Sigmoid colon (tissue), 7 donors: Measurements from ENCODE around the gene PHB1. TPM values are rescaled to one million over a fixed set of nuclear protein-coding genes. Genes with fewer than 3 reads are reported as not detected.

Source experiments
- DNase-seq: peaks from one replicate; pipeline ENCODE4 v3.0.0-alpha.2; 2019
- H3K27ac ChIP-seq, 4 donors: fragments of 200-600 bp; sonication (generic); one replicate each; pipeline ENCODE4 v1.5.1; 2016 to 2019; ENCODE audit warnings: mild to moderate bottlenecking in 1 of 4
- H3K27me3 ChIP-seq, 3 donors: fragments of 200-600 bp; sonication (generic); one replicate each; pipeline ENCODE4 v1.5.1; 2019; ENCODE audit warnings: mild to moderate bottlenecking in 1 of 3
- H3K36me3 ChIP-seq, 4 donors: fragments of 200-600 bp; sonication (generic); one replicate each; pipeline ENCODE4 v1.5.1; 2016 to 2019
- H3K4me1 ChIP-seq, 4 donors: fragments of 200-600 bp; sonication (generic); one replicate each; pipeline ENCODE4 v1.5.1; 2017 to 2019
- H3K4me3 ChIP-seq, 4 donors: fragments of 200-600 bp; sonication (generic); one replicate each; pipeline ENCODE4 v1.5.1; 2017 to 2019; ENCODE audit warnings: mild to moderate bottlenecking in 2 of 4, moderate library complexity in 1 of 4
- H3K9me3 ChIP-seq, 4 donors: fragments of 200-600 bp in 3 of 4; sonication (generic) in 3 of 4; one replicate each; pipeline versions ENCODE4 v1.5.1 to v1.6.1; 2013 to 2019
- CTCF ChIP-seq, 4 experiments: fragments of 450-650 bp in 3 of 4; fragments of 200-600 bp in 1 of 4; IDR thresholded peaks; one replicate each; pipeline ENCODE4 v1.5.1; 2016 to 2019; ENCODE audit warnings: antibody characterized with exemption in 4 of 4, mild to moderate bottlenecking in 3 of 4, moderate library complexity in 2 of 4
- EP300 ChIP-seq, 4 donors: sonication (generic); formaldehyde crosslinking; IDR thresholded peaks; one replicate each; pipeline ENCODE4 v1.6.1; 2017; ENCODE audit warnings: antibody characterized with exemption in 4 of 4
- POLR2A ChIP-seq, 2 donors: fragments of 450-650 bp; IDR thresholded peaks; one replicate each; pipeline ENCODE4 v1.6.1; 2016; ENCODE audit warnings: antibody characterized with exemption in 2 of 2, mild to moderate bottlenecking in 2 of 2, moderate library complexity in 2 of 2
- POLR2AphosphoS5 ChIP-seq, 4 donors: sonication (generic); formaldehyde crosslinking; IDR thresholded peaks; one replicate each; pipeline ENCODE4 v1.6.1; 2017; ENCODE audit warnings: antibody characterized with exemption in 4 of 4
- WGBS, 2 donors: extraction: QIAGEN DNeasy Blood & Tissue Kit; methylation state at CpG; one replicate each; pipeline ENCODE4 v1.1.7; 2013; 5-methylcytosine and 5-hydroxymethylcytosine counted together
- intact Hi-C: fragments of 100-400 bp; cut with DNase I; formaldehyde crosslinking; loops from one replicate; pipeline ENCODE4 v1.15.1; 2023
- polyA plus RNA-seq, 3 donors: library from polyadenylated mRNA; stranded (reverse); fragments of 200-250 nt; gene quantifications; one replicate each; pipeline ENCODE4 v1.2.3, GENCODE V29; 2013
- total RNA-seq, 4 donors: library from RNA; depleted of rRNA; stranded (reverse); fragments of >200 nt; gene quantifications; one replicate each; pipeline ENCODE4 v1.1.0, GENCODE V29; 2016
- donor health status: healthy with polysubstance abuse.
- donor health status: Bipolar disorder and iron deficiency.
- donor health status: healthy.

Gene PHB1
- total and polyA plus RNA-seq, 7 donors: 70.9 to 279 (median 105) TPM

- intact Hi-C loops: no loop called here
- H3K9me3 ChIP-seq: no peaks in the 10 kb centered on the region
- no peak overlapping the region for H3K4me3 ChIP-seq
- H3K36me3 ChIP-seq: no peaks in the 10 kb centered on the region
- peak; percentile 89 for DNase-seq
- WGBS, 2 donors: 74 to 84% methylated on average over 7 of the region's 7 CpGs
- H3K27me3 ChIP-seq: no peaks in the 10 kb centered on the region
- peaks cover 0 to 51% (median 43%) of the 10 kb centered on the region in 4 donors for H3K4me1 ChIP-seq
- H3K27ac ChIP-seq: peak overlapping the region in 3 of 4 donors; percentile 84 to 88 (median 85)
- TF ChIP-seq CTCF (IDR thresholded peaks at IDR 0.05): no peak
- peak in 3 of 4 donors; percentile 10 to 53 (median 42) for TF ChIP-seq EP300 (IDR thresholded peaks at IDR 0.05)
- TF ChIP-seq POLR2AphosphoS5 (IDR thresholded peaks at IDR 0.05): peak in 3 of 4 donors; percentile 17 to 61 (median 52)
These were observed 32.1 kb downstream of the PHB1 start for GRCh38 chr17:49382556-49382955.

DNA sequence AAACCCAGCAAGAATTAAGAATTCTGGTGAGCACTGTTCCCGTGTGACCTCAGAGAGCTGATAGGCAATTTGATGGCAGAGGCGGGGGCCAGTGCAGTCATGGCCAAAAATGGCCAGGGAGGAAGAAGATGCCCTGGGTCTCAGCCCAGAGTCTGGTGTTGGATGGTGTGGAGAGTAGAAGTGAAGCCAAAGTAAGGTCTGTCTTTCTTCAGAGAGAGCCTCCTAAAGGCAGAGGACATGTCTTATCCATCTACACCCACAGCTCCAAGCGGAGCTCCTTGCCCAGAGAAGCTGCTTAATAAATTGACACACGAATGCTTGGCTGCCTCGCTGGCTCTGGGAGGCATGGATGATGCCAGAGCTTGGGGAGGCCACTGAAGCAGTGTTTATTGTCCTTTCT is 32.9 kb downstream of the PHB1 start:
- TF ChIP-seq POLR2AphosphoS5 (IDR thresholded peaks at IDR 0.05) (peak; percentile 50 to 90 (median 82)), CTCF (IDR thresholded peaks at IDR 0.05) (no peak), POLR2A (IDR thresholded peaks at IDR 0.05) (no peak), EP300 (IDR thresholded peaks at IDR 0.05) (peak in 3 of 4 donors; percentile 26 to 71 (median 65))
- Histone ChIP-seq H3K9me3 (no peaks in the 10 kb centered on the region), H3K27ac (peak overlapping the region in 3 of 4 donors; percentile 84 to 88 (median 85)), H3K27me3 (no peaks in the 10 kb centered on the region), H3K36me3 (no peaks in the 10 kb centered on the region), H3K4me1 (peaks cover 0 to 53% (median 43%) of the 10 kb centered on the region in 4 donors), H3K4me3 (no peak overlapping the region)
- intact Hi-C loops: no loop called here
- 88 to 90% methylated on average over 5 of the region's 5 CpGs for WGBS, 2 donors
- DNase-seq: peak; percentile 89

DNA sequence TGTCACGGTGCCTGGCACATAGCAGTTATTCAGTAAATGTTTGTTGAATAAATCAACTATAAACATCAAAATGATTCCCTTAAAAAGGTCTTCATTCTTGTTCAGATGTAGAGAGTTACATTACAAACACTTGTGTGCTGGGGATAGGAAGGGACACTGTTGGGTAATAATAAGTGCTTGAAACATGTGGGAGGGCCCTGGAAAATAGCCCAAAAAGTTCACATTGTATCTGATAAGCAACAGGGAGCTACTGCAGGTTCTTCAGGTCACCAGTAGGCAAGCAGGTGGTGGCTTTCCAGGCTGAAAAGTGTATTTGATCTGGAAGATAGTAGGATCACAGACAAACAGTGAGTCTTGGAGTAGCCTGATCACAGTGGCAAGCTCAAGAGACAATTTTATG is 33.6 kb downstream of the PHB1 start:
- H3K4me3 ChIP-seq: no peak overlapping the region
- intact Hi-C loops: no loop called here
- peak overlapping the region in 3 of 4 donors; percentile 84 to 88 (median 85) for H3K27ac ChIP-seq
- WGBS, 2 donors: 39 to 86% methylated on average over 1 of the region's 1 CpG
- TF ChIP-seq CTCF (IDR thresholded peaks at IDR 0.05): no peak
- no peak for TF ChIP-seq EP300 (IDR thresholded peaks at IDR 0.05)
- no peak for TF ChIP-seq POLR2AphosphoS5 (IDR thresholded peaks at IDR 0.05)
- no peak for TF ChIP-seq POLR2A (IDR thresholded peaks at IDR 0.05)
- no peaks in the 10 kb centered on the region for H3K36me3 ChIP-seq
- no peaks in the 10 kb centered on the region for H3K27me3 ChIP-seq
- DNase-seq: no peak
- peaks cover 0 to 51% (median 39%) of the 10 kb centered on the region in 4 donors for H3K4me1 ChIP-seq
- no peaks in the 10 kb centered on the region for H3K9me3 ChIP-seq

GRCh38 chr17:49379926-49380325 is 34.8 kb downstream of the PHB1 start:
- peak overlapping the region in 2 of 4 donors; percentile 85 to 88 for H3K27ac ChIP-seq
- no peak for TF ChIP-seq POLR2AphosphoS5 (IDR thresholded peaks at IDR 0.05)
- peaks cover 0 to 40% (median 30%) of the 10 kb centered on the region in 4 donors for H3K4me1 ChIP-seq
- no peak for DNase-seq
- no peak overlapping the region for H3K4me3 ChIP-seq
- H3K27me3 ChIP-seq: no peaks in the 10 kb centered on the region
- 58 to 80% methylated on average over 4 of the region's 4 CpGs for WGBS, 2 donors
- H3K36me3 ChIP-seq: no peaks in the 10 kb centered on the region
- H3K9me3 ChIP-seq: no peaks in the 10 kb centered on the region
- intact Hi-C loops: no loop called here

GRCh38 chr17:49378311-49378710 is 36.4 kb downstream of the PHB1 start:
- Histone ChIP-seq H3K27ac (no peak overlapping the region), H3K9me3 (no peaks in the 10 kb centered on the region), H3K4me1 (peaks cover 0 to 38% (median 26%) of the 10 kb centered on the region in 4 donors), H3K27me3 (no peaks in the 10 kb centered on the region), H3K4me3 (no peak overlapping the region), H3K36me3 (peaks cover 0 to under 1% (median 0%) of the 10 kb centered on the region in 4 donors)
- intact Hi-C loops: no loop called here
- DNase-seq: no peak
- 92 to 95% methylated on average over 5 of the region's 5 CpGs for WGBS, 2 donors
- TF ChIP-seq EP300 (IDR thresholded peaks at IDR 0.05) (no peak), POLR2AphosphoS5 (IDR thresholded peaks at IDR 0.05) (no peak), POLR2A (IDR thresholded peaks at IDR 0.05) (no peak), CTCF (IDR thresholded peaks at IDR 0.05) (no peak)
